CD4-positive, alpha-beta T cell treated with Interleukin-1 beta for 1 hour (primary cell): ENCODE data around the gene CARNS1.
A peak's percentile ranks its signal among the peaks of the same experiment; 100 is the strongest.

Source experiments
- DNase-seq, 2 donors: peaks; one replicate each; pipeline ENCODE4 v3.0.0-alpha.2; 2020 to 2022

Gene CARNS1

DNA sequence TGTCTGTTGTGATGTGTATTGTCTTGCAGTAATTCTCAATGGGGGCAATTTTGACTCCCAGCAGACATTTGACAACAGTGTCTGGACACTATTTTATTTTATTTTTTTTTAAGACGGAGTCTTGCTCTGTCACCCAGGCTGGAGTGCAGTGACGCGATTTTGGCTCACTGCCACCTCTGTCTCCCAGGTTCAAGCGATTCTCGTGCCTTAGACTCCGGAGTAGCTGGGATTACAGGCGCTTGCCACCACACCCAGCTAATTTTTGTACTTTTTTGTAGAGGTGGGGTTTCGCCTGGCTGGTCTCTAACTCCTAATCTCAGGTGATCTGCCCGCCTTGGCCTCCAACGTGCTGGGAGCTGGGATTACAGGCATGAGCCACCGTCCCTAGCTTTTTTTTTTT is 14.2 kb downstream of the CARNS1 start:
- no peak for DNase-seq

GRCh38 chr11:67431346-67432249 is 16.1 kb downstream of the CARNS1 start:
- DNase-seq = no peak

GRCh38 chr11:67432655-67433349 is 17.3 kb downstream of the CARNS1 start:
- no peak for DNase-seq

DNA sequence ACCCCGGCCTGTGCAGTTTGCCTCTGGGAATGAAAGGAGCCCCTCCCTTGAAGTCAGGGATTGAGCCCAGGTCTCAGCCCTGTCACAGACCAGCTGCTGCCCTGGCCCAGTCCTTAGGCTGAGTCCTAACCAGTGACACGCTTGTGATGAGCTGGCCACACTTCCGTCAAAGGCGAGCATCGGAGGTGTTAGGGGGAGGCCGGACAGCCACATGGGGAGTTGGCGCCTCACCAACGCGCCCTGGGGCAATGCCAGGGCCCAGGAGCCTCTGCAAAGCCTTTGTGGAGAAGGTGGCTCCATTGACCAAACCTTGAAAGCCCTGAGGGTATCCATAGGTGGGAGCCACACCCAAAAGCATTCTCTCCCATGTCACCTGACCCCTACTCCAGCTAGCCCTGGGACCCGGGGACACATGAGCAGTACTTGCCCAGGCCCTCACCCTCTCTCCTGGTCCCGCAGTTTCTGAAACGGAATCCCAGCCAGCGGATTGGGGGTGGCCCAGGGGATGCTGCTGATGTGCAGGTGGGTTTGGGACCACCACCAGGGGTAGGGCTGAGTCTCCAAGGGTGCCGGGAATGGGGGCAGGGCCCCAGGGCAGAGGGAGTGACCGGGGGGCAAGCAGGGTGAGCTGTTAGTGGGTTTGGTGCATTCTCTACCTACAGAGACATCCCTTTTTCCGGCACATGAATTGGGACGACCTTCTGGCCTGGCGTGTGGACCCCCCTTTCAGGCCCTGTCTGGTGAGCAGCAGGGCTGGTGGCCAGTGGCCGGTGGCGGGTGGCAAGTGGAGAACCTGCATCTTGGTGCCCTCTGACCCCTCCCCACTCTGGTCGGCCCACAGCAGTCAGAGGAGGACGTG is 18.3 kb downstream of the CARNS1 start:
- DNase-seq = peak in 1 of 2 donors; percentile 39

GRCh38 chr11:67434395-67434881 is 19.0 kb downstream of the CARNS1 start:
- DNase-seq = peak in 1 of 2 donors; percentile 14

GRCh38 chr11:67435031-67435726 is 19.7 kb downstream of the CARNS1 start:
- no peak for DNase-seq

DNA sequence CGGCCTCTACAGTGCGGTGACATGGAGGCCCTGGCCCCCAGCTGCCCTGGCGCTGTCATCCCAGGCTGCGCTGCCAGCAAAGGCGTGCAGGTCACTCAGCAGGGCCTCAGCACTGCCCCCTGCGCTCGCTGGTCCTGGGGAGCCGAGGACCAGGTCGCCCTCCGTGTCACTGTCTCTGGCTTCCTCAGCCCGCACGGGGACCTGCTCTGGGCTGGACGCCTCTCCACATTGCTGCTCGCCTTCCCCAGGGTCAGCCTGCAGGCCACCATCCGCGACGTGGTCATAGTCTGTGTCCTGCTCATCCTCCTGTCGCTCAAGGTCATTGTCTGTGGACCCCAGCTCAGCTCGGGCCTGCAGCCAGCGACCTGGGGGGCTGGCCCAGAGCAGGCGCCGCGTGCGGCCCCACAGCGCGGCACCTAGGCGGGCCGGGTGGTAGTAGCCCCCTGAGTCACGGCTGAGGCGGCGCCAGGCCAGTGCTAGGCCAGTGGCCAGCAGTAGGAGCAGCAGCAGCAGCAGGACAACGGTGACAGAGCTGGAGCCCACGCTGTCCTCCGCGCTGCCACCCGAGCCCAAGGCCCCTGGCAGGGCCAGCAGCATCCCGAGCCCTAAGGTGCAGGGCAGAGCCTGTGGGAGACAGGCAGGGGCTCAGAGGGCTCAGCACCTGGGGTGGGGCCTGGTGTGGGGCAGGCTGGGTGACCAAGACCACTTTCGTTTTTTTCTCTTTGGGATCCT is 20.4 kb downstream of the CARNS1 start:
- no peak for DNase-seq

- DNase-seq = peak; percentile 59 to 61
Measured at GRCh38 chr11:67436459-67437081, 21.1 kb downstream of the CARNS1 start.

DNA sequence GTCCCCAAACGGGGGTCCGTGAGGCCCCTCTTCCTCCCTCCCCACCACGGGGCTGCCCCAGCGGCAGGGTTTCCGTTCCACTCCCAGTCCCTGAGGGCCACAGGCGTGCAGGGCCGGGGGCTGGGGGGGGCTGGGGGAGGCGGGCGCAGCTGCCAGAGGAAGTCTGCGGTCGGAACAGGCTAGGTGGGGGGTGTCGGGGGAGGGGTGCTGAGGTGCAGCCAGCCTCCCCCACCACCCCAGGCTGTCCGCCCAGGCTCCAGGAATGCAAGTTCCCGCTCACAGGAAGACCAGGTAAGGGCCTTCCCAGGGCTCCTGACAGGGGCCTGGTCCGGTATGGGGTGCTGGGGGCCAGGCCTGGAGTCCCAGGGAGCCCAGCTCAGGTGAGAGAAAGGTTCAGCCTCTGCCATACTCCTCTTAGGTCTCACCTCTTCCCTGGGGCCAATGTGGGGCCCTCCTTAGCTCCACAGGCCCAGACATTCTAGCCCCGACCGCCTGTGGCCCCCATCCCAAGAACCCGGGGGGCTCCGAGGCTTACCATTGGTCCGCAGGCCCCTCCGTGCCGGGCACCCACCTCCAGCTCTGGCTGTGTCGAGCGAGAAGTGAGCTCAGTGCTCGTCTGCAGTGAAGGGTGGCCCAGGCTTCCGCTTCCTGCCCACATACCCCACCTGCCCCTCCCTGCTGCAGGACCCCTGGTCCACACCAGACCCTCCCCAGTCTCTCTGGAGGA is 21.8 kb downstream of the CARNS1 start, which contains the start of gene PTPRCAP:
Gene PTPRCAP (minus strand): TSS at position 601 of the 727 bp plus-strand sequence. CDS start 63 bp downstream, at position 538.
- peak; percentile 73 to 75 for DNase-seq

DNA sequence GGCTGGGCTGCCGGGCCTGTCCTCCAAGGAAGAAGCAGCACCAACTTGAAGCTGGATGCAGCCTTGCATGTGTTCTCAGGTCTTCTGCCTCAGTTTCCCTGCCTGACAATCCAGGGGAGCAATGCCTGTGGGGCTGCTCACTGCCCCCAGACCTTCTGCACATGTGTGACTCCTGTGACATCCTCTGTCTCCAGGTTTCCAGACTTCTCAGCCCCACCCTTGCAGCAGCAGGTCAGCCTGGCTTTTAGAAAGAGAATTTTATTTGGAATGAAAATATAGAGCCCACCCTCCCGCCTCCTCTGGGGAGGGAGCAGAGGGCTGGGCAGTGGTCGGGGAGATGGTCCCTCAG is 22.3 kb downstream of the CARNS1 start:
- no peak for DNase-seq

- DNase-seq = peak; percentile 69 to 77
Measured at GRCh38 chr11:67438158-67438902, 22.9 kb downstream of the CARNS1 start.

DNA sequence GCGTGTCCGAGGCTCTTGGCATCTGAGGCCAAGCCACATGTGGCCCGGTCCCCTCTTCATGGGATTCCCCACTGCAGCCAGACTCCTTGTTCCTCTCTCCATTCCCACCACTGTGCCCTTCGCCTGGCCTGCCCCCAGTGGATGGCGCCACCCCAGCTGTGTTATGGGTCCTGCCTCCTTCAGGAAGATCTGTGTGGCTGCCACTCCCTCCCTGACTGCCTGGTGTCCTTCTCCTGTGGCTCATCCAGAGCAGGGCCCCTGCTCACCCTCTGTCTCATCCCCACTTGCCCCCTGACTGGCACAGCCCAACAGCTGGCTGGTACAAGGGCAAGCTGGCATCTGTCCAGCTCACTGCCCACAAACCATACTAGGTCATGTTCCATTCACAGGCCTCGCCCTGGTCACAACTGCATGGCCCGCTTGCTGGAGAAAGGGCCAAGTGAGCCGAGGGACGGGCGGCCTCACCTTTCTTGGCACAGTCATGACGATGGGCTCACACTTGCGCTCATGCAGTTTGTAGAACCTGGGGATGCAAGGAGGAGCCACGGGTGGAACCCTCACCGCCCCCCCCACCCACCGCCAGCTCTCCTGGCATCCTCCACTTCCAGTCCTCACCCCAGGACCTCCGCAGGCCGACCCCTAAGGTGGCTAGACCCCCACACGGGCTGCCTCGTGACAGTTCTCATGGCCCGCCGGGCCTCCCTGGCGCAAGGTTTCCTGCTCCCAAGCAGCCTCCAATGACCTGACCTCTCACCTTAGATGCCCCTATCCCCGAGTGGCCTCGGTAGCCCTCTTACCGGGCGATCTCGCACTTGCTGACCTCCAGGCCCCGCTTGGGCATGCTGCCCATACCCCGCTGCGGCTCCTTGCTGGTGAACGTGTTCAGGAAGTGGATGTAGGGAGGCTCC is 24.1 kb downstream of the CARNS1 start:
- peak in 1 of 2 donors; percentile 37 for DNase-seq

DNA sequence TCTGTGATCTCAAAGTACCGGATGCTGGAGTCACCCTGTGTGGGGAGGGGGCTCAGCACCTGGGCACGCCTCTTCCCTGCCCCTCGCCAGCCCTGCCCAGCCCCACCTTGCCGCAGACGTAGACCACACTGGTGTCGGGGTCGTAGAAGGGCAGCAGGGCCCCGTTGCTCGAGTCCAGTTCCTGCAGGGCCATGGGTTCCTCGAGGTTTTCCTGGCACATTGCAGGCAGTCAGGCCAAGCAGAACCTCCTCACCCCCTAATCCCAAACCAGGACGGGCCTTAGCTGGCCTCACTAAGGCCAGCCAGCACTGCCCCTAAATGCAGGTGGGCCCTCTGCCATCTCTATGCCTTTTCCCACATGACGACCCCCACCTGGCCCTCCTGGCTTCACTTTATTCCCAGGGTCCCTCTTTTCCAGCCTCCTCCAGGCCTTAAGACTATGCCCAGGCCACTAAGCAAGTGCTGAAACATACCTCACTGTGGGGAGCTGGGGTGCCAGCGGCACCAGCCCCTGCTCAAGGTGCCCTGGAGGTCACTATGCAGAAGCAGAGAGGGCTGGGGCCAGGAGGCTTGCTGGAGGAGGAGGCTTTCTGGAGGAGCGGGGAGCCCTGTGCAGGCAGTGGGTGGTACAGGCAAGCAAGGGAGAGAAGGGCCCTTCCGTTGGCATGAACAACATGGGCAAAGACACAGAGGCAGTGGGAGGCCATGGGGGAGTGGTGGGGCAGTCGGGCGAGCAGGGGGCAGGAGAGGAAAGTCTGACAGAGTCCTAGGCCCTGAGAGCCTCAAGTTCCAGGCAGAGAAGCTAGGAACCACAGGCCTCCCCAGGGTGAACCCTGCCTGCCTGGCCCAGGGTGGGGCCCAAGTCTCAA is 25.0 kb downstream of the CARNS1 start:
- no peak for DNase-seq

DNA sequence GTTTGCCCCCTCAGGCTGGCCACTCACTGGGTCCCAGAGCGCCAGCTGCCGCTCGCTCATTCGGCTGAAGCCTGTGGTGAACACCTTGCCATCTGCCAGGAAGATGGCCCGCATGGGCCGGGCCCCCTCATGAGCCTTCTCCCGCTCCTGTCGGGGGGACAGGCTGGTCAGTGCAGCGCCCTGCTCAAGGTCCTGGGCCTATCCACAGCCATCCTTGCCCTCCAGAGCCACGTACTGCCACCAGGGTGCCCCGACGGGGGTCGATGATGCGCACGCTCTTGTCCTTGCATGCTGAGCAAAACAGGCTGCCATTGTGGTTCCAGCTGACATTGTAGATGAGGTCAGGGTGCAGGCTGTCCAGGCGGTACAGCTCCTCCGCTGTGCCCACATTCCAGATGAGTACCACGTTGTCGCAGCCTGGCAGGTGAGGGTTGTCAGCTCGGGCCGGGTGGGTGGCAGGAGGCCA is 25.7 kb downstream of the CARNS1 start:
- peak in 1 of 2 donors; percentile 19 for DNase-seq

- peak in 1 of 2 donors; percentile 46 for DNase-seq
Measured at GRCh38 chr11:67441731-67442351, 26.4 kb downstream of the CARNS1 start.

- no peak for DNase-seq
Measured at GRCh38 chr11:67442504-67443404, 27.3 kb downstream of the CARNS1 start.
